T-helper 1 cell treated with Interleukin-12 subunit alpha and Interleukin-12 subunit beta and Interleukin-4 antibody, amounts not matched to agents 30 ng/mL and 1 ng/mL, for 36 hours (primary cell): ENCODE measurements around the gene UBE2E2. TPM values are rescaled to one million over a fixed set of nuclear protein-coding genes. Genes with fewer than 3 reads are reported as not detected.
"Not testable (repeated sequence)": the region's sequence is repeated elsewhere in the genome, so short reads cannot be mapped to it uniquely, and the experiment has no call there.

Source experiments
- intact Hi-C: fragments of 100-400 bp; cut with micrococcal nuclease; formaldehyde crosslinking; loops from one replicate; pipeline ENCODE4 v1.15.1; 2024
- total RNA-seq: library from RNA; stranded (reverse); gene quantifications from 2 replicates; pipeline ENCODE4 v1.2.3, GENCODE V29; 2022

UBE2E2 gene
- total RNA-seq, 1 donor from 2014 or later = 3.9 TPM

DNA sequence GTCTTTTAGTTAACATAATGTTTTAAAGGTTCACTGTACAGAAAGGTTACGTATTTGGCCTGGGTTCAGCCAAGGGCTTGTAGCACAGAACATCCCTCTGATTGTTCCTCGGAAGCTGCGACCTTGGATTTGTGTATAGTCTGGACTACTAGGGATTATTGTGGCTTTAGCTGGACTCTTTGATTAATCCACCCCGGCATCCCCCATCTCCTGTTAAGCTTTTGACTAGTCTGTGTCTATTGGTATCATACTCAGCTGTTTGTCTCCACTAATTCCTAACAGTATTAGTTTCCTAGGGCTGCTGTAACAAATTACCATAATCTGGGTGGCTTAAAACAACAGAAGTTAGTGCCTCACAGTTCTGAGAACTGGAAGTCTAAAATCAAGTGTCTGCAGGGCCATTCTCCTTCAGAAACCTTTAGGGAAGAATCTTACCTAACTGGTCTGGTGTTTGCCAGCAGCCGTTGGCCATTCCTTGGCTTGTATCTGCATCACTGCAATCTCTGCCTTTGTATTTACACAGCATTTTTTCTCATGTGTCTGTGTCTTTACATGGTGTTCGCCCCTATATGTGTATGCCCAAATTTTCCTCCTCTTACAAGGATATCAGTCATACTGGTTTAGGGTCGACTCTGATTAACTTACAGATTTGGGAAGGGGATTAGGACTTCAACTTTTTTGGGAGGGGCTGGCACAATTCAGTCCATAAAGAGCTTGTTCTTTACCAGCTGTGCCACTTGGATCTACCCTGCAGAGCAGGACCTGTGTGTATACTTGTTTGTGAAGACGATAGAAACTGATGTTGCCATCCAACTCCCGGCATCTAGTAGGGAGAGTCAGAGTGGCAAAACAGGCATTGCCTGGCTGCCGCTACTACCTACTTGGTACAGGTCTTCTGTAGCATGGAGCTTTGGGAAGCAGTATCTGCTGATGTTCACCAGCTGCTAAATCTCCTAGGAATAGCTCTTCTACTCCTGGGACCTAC lies 117.8 kb downstream of the UBE2E2 start:
- intact Hi-C loops = no loop called here

GRCh38 chr3:23324745-23325144 lies 121.6 kb downstream of the UBE2E2 start:
- intact Hi-C loops = no loop called here

DNA sequence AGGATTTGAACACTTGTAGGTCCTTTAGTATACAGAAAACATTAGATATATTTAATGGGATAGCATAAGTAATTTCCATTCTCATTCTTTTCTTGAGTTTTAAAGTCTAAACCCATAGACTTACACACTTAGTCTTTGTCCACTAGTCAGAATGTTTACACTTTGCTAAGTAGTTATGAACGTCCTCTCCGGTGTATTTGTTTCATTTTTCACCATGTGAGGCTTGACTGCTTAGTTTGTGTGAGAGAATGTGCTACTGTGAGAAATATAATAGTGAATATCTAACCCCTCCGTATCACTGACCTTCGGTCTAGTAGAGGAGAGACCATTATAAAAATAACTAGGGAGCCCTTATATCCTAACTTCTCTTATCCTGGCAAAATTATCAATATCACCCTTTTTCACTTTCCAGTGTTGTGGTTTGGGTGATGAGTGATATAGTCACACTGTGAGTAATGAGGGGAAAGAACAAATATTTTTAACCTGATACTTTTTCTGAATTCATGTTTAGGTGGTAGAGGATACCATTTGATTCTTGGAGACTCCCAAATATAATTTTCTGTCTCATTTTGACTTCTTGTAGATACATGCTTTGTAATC lies 122.4 kb downstream of the UBE2E2 start:
- intact Hi-C loops = no loop called here

GRCh38 chr3:23329471-23330105 lies 126.5 kb downstream of the UBE2E2 start:
- intact Hi-C loops = no loop called here

- intact Hi-C loops = no loop called here
Measured at GRCh38 chr3:23330568-23330967, 127.4 kb downstream of the UBE2E2 start.

- intact Hi-C loops = no loop called here
Measured at GRCh38 chr3:23331141-23331935, 128.2 kb downstream of the UBE2E2 start.

- intact Hi-C loops = no loop called here
Measured at GRCh38 chr3:23333633-23334032, 130.5 kb downstream of the UBE2E2 start.

DNA sequence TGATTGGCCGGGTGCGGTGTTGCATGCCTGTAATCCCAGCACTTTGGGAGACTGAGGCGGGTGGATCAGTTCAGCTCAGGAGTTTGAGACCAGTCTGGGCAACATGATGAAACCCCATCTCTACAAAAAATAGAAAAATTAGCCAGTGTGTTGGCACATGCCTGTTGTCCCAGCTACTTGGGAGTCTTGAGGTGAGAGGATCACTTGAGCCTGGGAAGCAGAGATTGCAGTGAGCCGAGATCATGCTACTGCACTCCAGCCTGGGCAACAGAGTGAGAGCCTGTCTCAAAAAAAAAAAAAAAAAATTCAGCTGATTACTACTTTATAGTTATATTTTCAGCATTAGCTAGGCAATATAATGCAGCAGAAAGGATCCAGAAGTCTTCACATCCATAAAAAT lies 133.7 kb downstream of the UBE2E2 start:
- intact Hi-C loops = not testable (repeated sequence)

DNA sequence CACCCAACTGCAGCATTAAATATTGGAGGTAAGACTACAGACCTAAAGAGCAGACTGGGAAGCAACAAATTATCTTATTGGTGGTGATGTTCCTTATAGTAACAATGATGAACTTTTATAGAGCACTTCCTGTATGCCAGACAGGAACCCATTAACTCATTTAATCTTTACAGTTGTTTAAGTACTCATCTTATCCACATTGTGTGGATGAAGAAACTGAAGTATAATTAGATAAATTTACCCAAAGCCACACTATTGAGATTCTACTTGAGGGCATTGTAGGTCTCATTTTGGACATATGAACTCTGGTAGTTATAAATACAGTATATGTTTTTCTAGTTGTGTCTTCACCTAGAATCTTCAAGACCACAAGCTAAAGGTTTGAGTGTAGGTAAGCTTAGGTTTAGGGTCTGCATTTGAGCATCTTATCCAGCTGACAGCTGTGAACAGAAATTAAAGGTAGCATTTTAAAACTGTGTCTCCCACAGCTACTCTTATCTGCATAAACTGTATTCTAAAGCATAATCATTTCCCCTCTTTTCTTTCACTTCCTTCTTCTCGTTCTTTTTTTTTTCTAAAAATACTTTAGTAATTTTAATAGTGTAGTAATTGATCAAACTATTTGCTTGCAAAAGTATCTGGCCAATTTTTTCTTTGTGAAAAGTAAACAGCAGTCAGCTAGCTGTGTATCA lies 138.2 kb downstream of the UBE2E2 start:
- intact Hi-C loops = no loop called here

GRCh38 chr3:23342343-23342742 lies 139.2 kb downstream of the UBE2E2 start:
- intact Hi-C loops = no loop called here

DNA sequence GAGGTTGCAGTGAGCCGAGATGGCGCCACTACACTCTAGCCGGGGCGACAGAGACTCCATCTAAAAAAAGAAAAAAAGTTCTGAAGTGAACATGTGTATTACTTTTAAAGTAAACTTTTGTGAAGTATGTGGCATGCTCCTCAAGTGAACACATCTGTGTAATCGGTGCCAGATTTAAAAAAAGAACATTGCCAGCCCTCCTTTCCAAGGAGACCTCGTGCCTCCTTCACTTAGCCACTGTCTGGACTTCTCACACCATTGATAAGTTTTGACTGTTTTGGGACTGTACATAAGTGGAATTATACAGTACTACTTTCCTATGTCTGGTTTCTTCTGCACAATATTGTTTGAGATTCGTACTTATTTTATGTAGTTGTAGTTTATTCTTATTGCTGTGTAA lies 140.4 kb downstream of the UBE2E2 start:
- intact Hi-C loops = no loop called here

DNA sequence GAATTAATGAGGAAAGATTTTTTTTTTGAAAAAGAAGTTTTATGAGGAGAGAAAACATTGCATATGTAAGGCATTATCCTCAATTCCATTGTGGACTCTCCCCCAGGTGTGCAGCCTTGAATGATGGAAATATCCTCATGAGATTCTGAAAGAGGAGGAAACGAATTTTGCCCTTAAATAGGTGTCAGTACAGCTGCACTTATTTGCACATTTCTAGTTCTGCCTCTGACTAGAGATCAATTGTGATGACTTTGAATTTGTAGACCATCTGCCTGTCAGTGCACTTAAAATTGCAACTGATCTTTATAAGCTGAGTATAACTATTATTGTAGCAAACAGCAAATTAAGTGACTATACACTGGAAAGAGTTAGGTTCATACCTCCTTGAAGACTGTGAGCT lies 141.8 kb downstream of the UBE2E2 start:
- intact Hi-C loops = no loop called here

DNA sequence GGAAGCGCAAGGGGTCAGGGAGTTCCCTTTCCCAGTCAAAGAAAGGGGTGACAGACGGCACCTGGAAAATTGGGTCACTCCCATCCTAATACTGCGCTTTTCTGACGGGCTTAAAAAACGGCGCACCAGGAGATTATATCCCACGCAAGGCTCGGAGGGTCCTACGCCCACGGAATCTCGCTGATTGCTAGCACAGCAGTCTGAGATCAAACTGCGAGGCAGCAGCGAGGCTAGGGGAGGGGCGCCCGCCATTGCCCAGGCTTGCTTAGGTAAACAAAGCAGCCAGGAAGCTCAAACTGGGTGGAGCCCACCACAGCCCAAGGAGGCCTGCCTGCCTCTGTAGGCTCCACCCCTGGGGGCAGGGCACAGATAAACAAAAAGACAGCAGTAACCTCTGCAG lies 146.3 kb downstream of the UBE2E2 start:
- intact Hi-C loops = not testable (repeated sequence)

DNA sequence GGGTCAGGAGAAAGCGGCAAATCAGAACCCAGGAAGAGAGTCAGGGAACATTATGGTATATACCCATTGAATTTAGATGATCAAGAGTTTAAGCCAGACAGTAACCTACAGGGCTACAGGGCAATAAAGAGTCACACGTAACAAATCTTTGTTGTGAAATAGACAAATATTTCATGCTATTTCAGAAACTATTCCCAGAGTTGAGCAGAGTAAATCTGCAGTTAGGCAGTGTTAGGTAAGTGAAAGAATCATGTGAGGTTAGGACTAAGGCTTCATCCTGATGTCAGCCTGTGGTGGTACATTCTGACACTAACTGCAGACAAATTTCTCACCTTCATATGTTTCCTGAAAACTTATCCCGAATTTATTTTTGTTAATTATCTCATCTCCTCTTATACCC lies 153.0 kb downstream of the UBE2E2 start:
- intact Hi-C loops = no loop called here

DNA sequence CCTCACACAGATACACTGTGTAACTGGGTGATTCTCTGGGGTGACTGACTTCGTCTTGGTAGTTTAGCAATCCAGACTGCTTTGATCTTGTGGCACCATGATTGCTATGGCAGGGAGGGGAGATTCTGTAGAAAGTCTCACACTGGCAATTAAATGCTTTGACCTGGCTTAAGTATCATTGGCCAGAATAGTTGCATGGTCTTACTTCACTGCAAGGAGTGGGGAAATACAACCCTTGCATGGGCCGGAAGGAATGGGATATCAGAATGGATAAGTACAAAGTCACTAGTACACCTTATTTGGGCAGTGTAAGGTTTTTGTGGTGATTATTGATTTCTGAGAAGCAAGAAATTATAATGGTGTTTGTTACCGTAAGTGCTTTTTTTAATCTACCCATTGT lies 153.8 kb downstream of the UBE2E2 start:
- intact Hi-C loops = no loop called here

- intact Hi-C loops = no loop called here
Measured at GRCh38 chr3:23359116-23359515, 156.0 kb downstream of the UBE2E2 start.

- intact Hi-C loops = no loop called here
Measured at GRCh38 chr3:23365066-23365465, 161.9 kb downstream of the UBE2E2 start.

DNA sequence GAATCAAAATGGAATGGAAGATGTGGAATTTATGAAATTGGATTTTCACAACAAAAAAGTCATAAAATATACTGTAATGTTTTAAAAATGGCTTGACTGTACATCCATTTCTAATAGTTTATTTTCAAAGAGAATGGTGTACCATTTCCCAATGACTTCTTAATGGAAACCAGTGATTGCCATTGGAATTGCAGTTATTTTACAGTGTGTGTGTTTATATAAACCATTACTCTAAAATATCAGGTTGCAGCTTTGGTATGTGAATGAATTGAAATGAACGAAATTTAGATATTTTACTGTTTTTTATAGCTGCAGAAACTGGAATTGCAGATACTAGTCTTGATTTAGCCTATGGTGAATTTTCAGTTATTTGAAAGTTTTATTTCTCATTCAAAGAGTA lies 165.6 kb downstream of the UBE2E2 start:
- intact Hi-C loops = no loop called here

- intact Hi-C loops = no loop called here
Measured at GRCh38 chr3:23372285-23372684, 169.2 kb downstream of the UBE2E2 start.

- intact Hi-C loops = no loop called here
Measured at GRCh38 chr3:23376516-23377248, 173.6 kb downstream of the UBE2E2 start.
